H9 (cell line): ENCODE measurements around the gene MAP3K21. TPM values are rescaled to one million over a fixed set of nuclear protein-coding genes. Genes with fewer than 3 reads are reported as not detected.

ENCODE experiments used
- DNase-seq: peaks from one replicate; pipeline ENCODE4 v3.0.0-alpha.2; 2017
- H2AFZ ChIP-seq: one replicate; pipeline ENCODE4 v1.6.1; 2013; ENCODE audit warnings: mild to moderate bottlenecking, low read length, control low read depth, moderate library complexity
- H2AK5ac ChIP-seq: 2 replicates; pipeline ENCODE4 v1.6.1; 2013; ENCODE audit warnings: low read length, control low read depth, mixed read lengths; ENCODE audit not compliant: insufficient read length
- H2BK120ac ChIP-seq: one replicate; pipeline ENCODE4 v1.6.1; 2013; ENCODE audit warnings: low read depth, mild to moderate bottlenecking, low read length, control low read depth, inconsistent platforms; ENCODE audit not compliant: poor library complexity, severe bottlenecking
- H2BK12ac ChIP-seq: 2 replicates; pipeline ENCODE4 v1.6.1; 2013; ENCODE audit warnings: low read length, control low read depth, mixed read lengths, low read depth; ENCODE audit not compliant: insufficient read length
- H2BK15ac ChIP-seq: 2 replicates; pipeline ENCODE4 v1.6.1; 2013; ENCODE audit warnings: low read depth, low read length, control low read depth
- H2BK20ac ChIP-seq: one replicate; pipeline ENCODE4 v1.6.1; 2013; ENCODE audit warnings: low read depth, mild to moderate bottlenecking, low read length, control low read depth, inconsistent platforms; ENCODE audit not compliant: poor library complexity, severe bottlenecking
- H2BK5ac ChIP-seq: 2 replicates; pipeline ENCODE4 v1.6.1; 2013; ENCODE audit warnings: low read length, control low read depth, mixed read lengths; ENCODE audit not compliant: insufficient read length
- H3K14ac ChIP-seq: 2 replicates; pipeline ENCODE4 v1.6.1; 2013; ENCODE audit warnings: low read length, control low read depth; ENCODE audit not compliant: insufficient read depth
- H3K18ac ChIP-seq: 2 replicates; pipeline ENCODE4 v1.6.1; 2013; ENCODE audit warnings: low read depth, mild to moderate bottlenecking, mixed read lengths, low read length, control low read depth; ENCODE audit not compliant: insufficient read length
- H3K23ac ChIP-seq: 2 replicates; pipeline ENCODE4 v1.6.1; 2013; ENCODE audit warnings: low read length, control low read depth, mixed read lengths, low read depth; ENCODE audit not compliant: insufficient read length
- H3K23me2 ChIP-seq: 2 replicates; pipeline ENCODE4 v1.6.1; 2013; ENCODE audit warnings: low read depth, mild to moderate bottlenecking, mixed read lengths, low read length, control low read depth; ENCODE audit not compliant: insufficient read length, poor library complexity, severe bottlenecking
- H3K27ac ChIP-seq: 2 replicates; pipeline ENCODE4 v1.5.1; 2013; ENCODE audit warnings: low read length, control low read depth, mixed read lengths, low read depth; ENCODE audit not compliant: insufficient read length
- H3K27me3 ChIP-seq: 2 replicates; pipeline ENCODE4 v1.6.1; 2013; ENCODE audit warnings: low read length, control low read depth, inconsistent platforms; ENCODE audit not compliant: insufficient read depth
- H3K4ac ChIP-seq: 2 replicates; pipeline ENCODE4 v1.6.1; 2013; ENCODE audit warnings: low read depth, mild to moderate bottlenecking, control low read depth, inconsistent platforms, low read length, moderate library complexity
- H3K4me1 ChIP-seq: 2 replicates; pipeline ENCODE4 v1.6.1; 2013; ENCODE audit warnings: low read length, control low read depth, inconsistent platforms; ENCODE audit not compliant: insufficient read depth
- H3K4me2 ChIP-seq: 2 replicates; pipeline ENCODE4 v1.6.1; 2013; ENCODE audit warnings: low read length, control low read depth, mixed read lengths; ENCODE audit not compliant: insufficient read length, insufficient read depth
- H3K56ac ChIP-seq: 2 replicates; pipeline ENCODE4 v1.6.1; 2013; ENCODE audit warnings: low read depth, mild to moderate bottlenecking, mixed read lengths, low read length, control low read depth; ENCODE audit not compliant: insufficient read length
- H3K79me1 ChIP-seq: 2 replicates; pipeline ENCODE4 v1.6.1; 2013; ENCODE audit warnings: low read depth, mild to moderate bottlenecking, moderate library complexity, low read length, control low read depth, inconsistent platforms; ENCODE audit not compliant: insufficient read depth, poor library complexity, severe bottlenecking
- H3K79me2 ChIP-seq: 2 replicates; pipeline ENCODE4 v1.6.1; 2013; ENCODE audit warnings: low read length, control low read depth, inconsistent platforms; ENCODE audit not compliant: insufficient read depth
- H3K9ac ChIP-seq: 2 replicates; pipeline ENCODE4 v1.6.1; 2013; ENCODE audit warnings: low read length, control low read depth, mixed read lengths; ENCODE audit not compliant: insufficient read length; ENCODE audit errors: extremely low read depth
- H3K9me3 ChIP-seq: one replicate; pipeline ENCODE4 v1.6.1; 2013; ENCODE audit warnings: low read depth, low read length, inconsistent platforms; ENCODE audit not compliant: control insufficient read depth
- H3T11ph ChIP-seq: one replicate; pipeline ENCODE4 v1.6.1; 2013; ENCODE audit warnings: mild to moderate bottlenecking, low read length, control low read depth, inconsistent platforms
- H4K20me1 ChIP-seq: one replicate; pipeline ENCODE4 v1.6.1; 2013; ENCODE audit not compliant: control insufficient read depth, insufficient read length, insufficient read depth
- H4K5ac ChIP-seq: 2 replicates; pipeline ENCODE4 v1.6.1; 2013; ENCODE audit warnings: low read depth, mild to moderate bottlenecking, mixed read lengths, low read length, control low read depth; ENCODE audit not compliant: insufficient read length
- H4K8ac ChIP-seq: replicated peaks from 2 replicates; pipeline ENCODE4 v1.6.1; 2013; ENCODE audit warnings: low read length, control low read depth, mixed read lengths, low read depth; ENCODE audit not compliant: insufficient read length
- H4K91ac ChIP-seq: 2 replicates; pipeline ENCODE4 v1.6.1; 2013; ENCODE audit warnings: low read depth, mild to moderate bottlenecking, moderate library complexity, mixed read lengths, low read length, control low read depth; ENCODE audit not compliant: insufficient read length
- H3K27ac Mint-ChIP-seq, 3 experiments: 2 replicates in 2 of 3; 3 replicates in 1 of 3; pipeline ENCODE4 v1.8.0; 2020 to 2021; ENCODE audit warnings: mixed read lengths in 3 of 3, mild to moderate bottlenecking in 1 of 3, moderate library complexity in 1 of 3
- H3K27me3 Mint-ChIP-seq: 2 replicates; pipeline ENCODE4 v1.8.0; 2021; ENCODE audit warnings: low read depth, mild to moderate bottlenecking, moderate library complexity, mixed read lengths
- H3K36me3 Mint-ChIP-seq, 3 experiments: 2 replicates in 2 of 3; 3 replicates in 1 of 3; pipeline ENCODE4 v1.8.0; 2020 to 2021; ENCODE audit warnings: low read depth in 3 of 3, mixed read lengths in 3 of 3; ENCODE audit not compliant: insufficient read depth in 1 of 3
- H3K4me1 Mint-ChIP-seq, 2 experiments: 2 replicates each; pipeline ENCODE4 v1.8.0; 2020; ENCODE audit warnings: mixed read lengths in 2 of 2
- H3K4me3 Mint-ChIP-seq, 2 experiments: 2 replicates in 1 of 2; 3 replicates in 1 of 2; pipeline ENCODE4 v1.8.0; 2020 to 2021; ENCODE audit warnings: mild to moderate bottlenecking in 2 of 2, mixed read lengths in 2 of 2, moderate library complexity in 1 of 2
- H3K9me3 Mint-ChIP-seq, 2 experiments: 2 replicates in 1 of 2; 3 replicates in 1 of 2; pipeline ENCODE4 v1.8.0; 2020; ENCODE audit warnings: mild to moderate bottlenecking in 2 of 2, mixed read lengths in 2 of 2, moderate library complexity in 1 of 2
- WGBS: extraction: QIAGEN DNeasy Blood & Tissue Kit; methylation state at CpG from one replicate; pipeline ENCODE4 v1.1.7; 2013; ENCODE audit warnings: missing lambda C conversion rate, low lambda C conversion rate, mixed read lengths; ENCODE audit not compliant: insufficient read length; ENCODE audit errors: extremely low coverage; 5-methylcytosine and 5-hydroxymethylcytosine counted together
- total RNA-seq: library from RNA; stranded (reverse); gene quantifications from 2 replicates; pipeline ENCODE4 v1.2.1, GENCODE V29; 2021
- TF ChIP-seq, protein P1 (sequence below): fragments of 200-600 bp; sonication (generic); conservative IDR thresholded peaks from 3 replicates; pipeline ENCODE4 v1.8.0; 2021; ENCODE audit warnings: antibody characterized with exemption, mild to moderate bottlenecking

Gene MAP3K21
- total RNA-seq, 1 experiment from 2014 or later, result 11.7 TPM

DNA sequence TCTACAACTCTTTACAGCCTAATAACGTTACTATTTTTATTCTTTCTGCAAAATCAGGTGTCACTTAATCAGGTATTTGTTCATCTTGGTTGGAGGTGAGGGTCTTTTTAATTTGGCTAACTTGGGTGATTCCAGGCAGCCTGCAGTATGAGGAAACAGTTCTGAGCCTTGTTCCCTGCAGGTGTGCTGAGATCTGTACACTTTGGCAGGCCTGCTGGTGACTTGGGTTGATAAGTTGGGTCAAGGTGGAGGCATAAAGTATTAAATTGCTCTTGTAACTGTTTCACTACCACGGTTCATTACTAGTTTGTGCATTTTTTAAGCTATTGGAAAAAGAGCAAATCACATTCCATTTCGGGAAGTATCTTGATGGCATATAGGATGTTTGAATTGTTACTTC is 10.0 kb downstream of the MAP3K21 start:
- Histone ChIP-seq H2BK20ac (no peak overlapping the region), H3K4ac (no peak overlapping the region), H3K18ac (no peak overlapping the region), H3T11ph (no peak overlapping the region), H3K23ac (no peak overlapping the region), H2BK15ac (no peak overlapping the region), H4K20me1 (peaks cover 4% of the 10 kb centered on the region), H3K79me2 (peaks cover 22% of the 10 kb centered on the region; the same call in 1 of the 2 replicates), H3K9me3 (no peaks in the 10 kb centered on the region), H2BK12ac (no peak overlapping the region), H3K79me1 (no peaks in the 10 kb centered on the region), H2BK120ac (no peak overlapping the region), H3K9ac (no peak overlapping the region), H4K5ac (no peak overlapping the region), H3K27me3 (no peaks in the 10 kb centered on the region), H3K23me2 (no peaks in the 10 kb centered on the region), H4K91ac (no peak overlapping the region), H3K14ac (no peak overlapping the region), H3K4me1 (peaks cover 6% of the 10 kb centered on the region; the same call in 1 of the 2 replicates), H2AFZ (no peak overlapping the region), H2BK5ac (no peak overlapping the region), H4K8ac (no peak overlapping the region), H3K56ac (no peak overlapping the region), H3K27ac (no peak overlapping the region), H3K4me2 (no peak overlapping the region), H2AK5ac (no peak overlapping the region)
- no peak for DNase-seq
- no CpG with 5 or more reads among the region's 3 CpGs for WGBS
- Mint-ChIP-seq H3K4me1 (peaks cover 28 to 35% of the 10 kb centered on the region in 2 experiments), H3K27me3 (no peaks in the 10 kb centered on the region), H3K9me3 (no peaks in the 10 kb centered on the region), H3K27ac (no peak overlapping the region; a peak in 1 of 7 replicates), H3K36me3 (no peaks in the 10 kb centered on the region; a peak in 2 of 7 replicates), H3K4me3 (no peak overlapping the region)
- TF ChIP-seq, protein P1, sequence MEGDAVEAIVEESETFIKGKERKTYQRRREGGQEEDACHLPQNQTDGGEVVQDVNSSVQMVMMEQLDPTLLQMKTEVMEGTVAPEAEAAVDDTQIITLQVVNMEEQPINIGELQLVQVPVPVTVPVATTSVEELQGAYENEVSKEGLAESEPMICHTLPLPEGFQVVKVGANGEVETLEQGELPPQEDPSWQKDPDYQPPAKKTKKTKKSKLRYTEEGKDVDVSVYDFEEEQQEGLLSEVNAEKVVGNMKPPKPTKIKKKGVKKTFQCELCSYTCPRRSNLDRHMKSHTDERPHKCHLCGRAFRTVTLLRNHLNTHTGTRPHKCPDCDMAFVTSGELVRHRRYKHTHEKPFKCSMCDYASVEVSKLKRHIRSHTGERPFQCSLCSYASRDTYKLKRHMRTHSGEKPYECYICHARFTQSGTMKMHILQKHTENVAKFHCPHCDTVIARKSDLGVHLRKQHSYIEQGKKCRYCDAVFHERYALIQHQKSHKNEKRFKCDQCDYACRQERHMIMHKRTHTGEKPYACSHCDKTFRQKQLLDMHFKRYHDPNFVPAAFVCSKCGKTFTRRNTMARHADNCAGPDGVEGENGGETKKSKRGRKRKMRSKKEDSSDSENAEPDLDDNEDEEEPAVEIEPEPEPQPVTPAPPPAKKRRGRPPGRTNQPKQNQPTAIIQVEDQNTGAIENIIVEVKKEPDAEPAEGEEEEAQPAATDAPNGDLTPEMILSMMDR, result no peak
